ENCODE results near the gene SUMF1. TPM values are rescaled to one million over a fixed set of nuclear protein-coding genes. Genes with fewer than 3 reads are reported as not detected.
"Not testable (repeated sequence)": the region's sequence is repeated elsewhere in the genome, so short reads cannot be mapped to it uniquely, and the experiment has no call there.

SUMF1 gene
- total RNA-seq, 4 donors from 2014 or later = 29.1 to 65.9 (median 48.0) TPM

DNA sequence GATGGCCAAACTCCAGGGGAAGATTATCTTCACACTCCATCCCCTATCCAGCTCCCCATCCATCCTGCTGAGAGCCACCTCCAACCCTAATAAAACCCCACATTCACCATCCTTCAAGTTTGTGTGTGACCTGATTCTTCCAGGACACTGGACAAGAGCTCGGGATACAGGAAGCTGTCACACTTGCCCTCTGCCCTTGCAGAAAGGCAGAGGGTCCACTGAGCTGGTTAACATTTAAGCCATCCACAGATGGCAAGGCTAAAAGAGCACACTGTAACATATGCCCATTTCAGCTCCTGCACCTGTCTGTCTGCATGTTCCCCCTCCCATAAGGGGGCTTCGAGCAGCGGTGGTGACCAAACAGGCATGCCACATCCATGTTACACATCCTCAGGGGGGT, 134.1 kb downstream of the SUMF1 start:
- Histone ChIP-seq H3K27ac (no peak overlapping the region), H3K36me3 (no peaks in the 10 kb centered on the region), H3K27me3 (no peaks in the 10 kb centered on the region), H3K4me3 (no peak overlapping the region), H3K9me3 (peaks cover 0 to 4% (median 0%) of the 10 kb centered on the region in 3 donors), H3K4me1 (no peaks in the 10 kb centered on the region)
- WGBS, 2 donors = 60 to 100% methylated on average over 1 to 2 of the region's 3 CpGs
- intact Hi-C loops (cut with DNase I) = no loop called here
- no peak for TF ChIP-seq POLR2A (IDR thresholded peaks at IDR 0.05)
- TF ChIP-seq CTCF (IDR thresholded peaks at IDR 0.05) = no peak
- DNase-seq = no peak

GRCh38 chr3:4332574-4332973, 134.5 kb downstream of the SUMF1 start:
- WGBS, 2 donors = 88 to 96% methylated on average over 3 of the region's 3 CpGs
- Histone ChIP-seq H3K4me3 (no peak overlapping the region), H3K27me3 (no peaks in the 10 kb centered on the region), H3K27ac (no peak overlapping the region), H3K4me1 (no peaks in the 10 kb centered on the region), H3K9me3 (peaks cover 0 to 4% (median 4%) of the 10 kb centered on the region in 3 donors), H3K36me3 (no peaks in the 10 kb centered on the region)
- DNase-seq = no peak
- intact Hi-C loops (cut with DNase I) = no loop called here
- no peak for TF ChIP-seq POLR2A (IDR thresholded peaks at IDR 0.05)

GRCh38 chr3:4332111-4332510, 135.0 kb downstream of the SUMF1 start:
- TF ChIP-seq POLR2A (IDR thresholded peaks at IDR 0.05) = no peak
- TF ChIP-seq CTCF (IDR thresholded peaks at IDR 0.05) = no peak
- no peak overlapping the region for H3K4me3 ChIP-seq
- H3K4me1 ChIP-seq = no peaks in the 10 kb centered on the region
- intact Hi-C loops (cut with DNase I) = no loop called here
- H3K27me3 ChIP-seq = no peaks in the 10 kb centered on the region
- H3K27ac ChIP-seq = no peak overlapping the region
- H3K9me3 ChIP-seq = peaks cover 0 to 4% (median 4%) of the 10 kb centered on the region in 3 donors
- no peaks in the 10 kb centered on the region for H3K36me3 ChIP-seq
- no peak for DNase-seq
- 90 to 93% methylated on average over 1 of the region's 1 CpG for WGBS, 2 donors

- intact Hi-C loops (cut with DNase I); H3K27me3 ChIP-seq; H3K36me3 ChIP-seq; H3K4me3 ChIP-seq; DNase-seq; H3K9me3 ChIP-seq; H3K27ac ChIP-seq; H3K4me1 ChIP-seq: not testable (repeated sequence)
Measured at GRCh38 chr3:4329806-4330205, 137.3 kb downstream of the SUMF1 start.

DNA sequence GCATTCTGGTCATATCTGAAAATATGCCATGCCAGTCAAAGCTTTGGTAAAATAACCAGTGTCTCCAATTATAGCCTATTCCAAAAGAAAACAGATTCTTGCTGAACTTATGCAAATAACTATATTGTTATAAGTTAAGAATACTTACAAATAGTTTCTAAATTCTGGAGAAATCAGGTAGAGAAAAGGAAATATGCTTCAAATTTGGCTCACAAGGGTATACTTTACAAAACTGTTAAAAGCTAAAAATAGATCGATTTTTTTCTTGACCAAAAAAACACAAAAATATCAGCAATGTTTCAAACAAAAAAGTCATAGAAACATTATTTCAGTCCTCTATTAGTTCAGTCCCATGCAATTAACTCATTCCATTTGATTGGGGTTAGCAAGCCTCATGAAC, 140.2 kb downstream of the SUMF1 start:
- WGBS, 2 donors = 84 to 92% methylated on average over 1 of the region's 1 CpG

More for the DNA sequence above, 140.2 kb downstream of the SUMF1 start:
- TF ChIP-seq POLR2A (IDR thresholded peaks at IDR 0.05) (no peak), CTCF (IDR thresholded peaks at IDR 0.05) (no peak)
- peak overlapping the region in 1 of 4 donors; percentile 14 for H3K27ac ChIP-seq
- intact Hi-C loops (cut with DNase I) = no loop called here
- no peaks in the 10 kb centered on the region for H3K36me3 ChIP-seq
- no peak for DNase-seq
- no peak overlapping the region for H3K4me3 ChIP-seq
- peaks cover 0 to 4% (median 4%) of the 10 kb centered on the region in 3 donors for H3K9me3 ChIP-seq
- peaks cover 0 to 23% (median 14%) of the 10 kb centered on the region in 3 donors for H3K4me1 ChIP-seq
- H3K27me3 ChIP-seq = no peaks in the 10 kb centered on the region
